GM10248 (cell line): ENCODE measurements around the gene CHRD.

Experiments
- CTCF ChIA-PET: fragments of 300-600 bp; sonication (Branson Sonifier 250); formaldehyde crosslinking; extraction: SDS; loops from one replicate; lab custom pipeline; 2021; ENCODE audit warnings: antibody characterized with exemption; lab: Yijun Ruan, JAX
- POLR2A ChIA-PET: fragments of 350-650 bp; sonication (Branson Sonifier 250); formaldehyde crosslinking; extraction: SDS; loops from one replicate; lab custom pipeline; 2020; ENCODE audit warnings: antibody characterized with exemption; lab: Yijun Ruan, JAX
- DNase-seq: peaks from one replicate; pipeline ENCODE4 v3.0.0; 2012; ENCODE audit errors: extremely low spot score
- CTCF ChIP-seq: IDR thresholded peaks from 2 replicates; pipeline ENCODE4 v1.5.1; 2012; ENCODE audit warnings: mild to moderate bottlenecking, low read depth; ENCODE audit errors: extremely low read depth, missing control alignments, control extremely low read depth

The CHRD gene

GRCh38 chr3:184389384-184389783 lies 9.5 kb downstream of the CHRD start:
- no peak for TF ChIP-seq CTCF
- ChIA-PET CTCF (interaction anchor here (1.4 kb wide), 1 partner anchor 34 kb away, joined by 5 read pairs; no protein-coding TSS in a partner anchor), POLR2A (no interaction called here)
- no peak for DNase-seq

- CTCF ChIA-PET = interaction anchor here (0.9 to 1.7 kb wide), 5 partner anchors 19 to 34 kb away, joined by 3 to 5 read pairs (median 3); no protein-coding TSS in a partner anchor
- DNase-seq = no peak
- POLR2A ChIA-PET = no interaction called here
- no peak for TF ChIP-seq CTCF
Measured at GRCh38 chr3:184389935-184390528, 10.2 kb downstream of the CHRD start.

GRCh38 chr3:184391266-184391665 lies 11.4 kb downstream of the CHRD start:
- no peak for TF ChIP-seq CTCF
- POLR2A ChIA-PET = no interaction called here
- no peak for DNase-seq
- CTCF ChIA-PET = interaction anchor here (0.9 to 1.7 kb wide), 3 partner anchors 20 to 29 kb away, joined by 3 read pairs; no protein-coding TSS in a partner anchor

GRCh38 chr3:184395320-184395660 lies 15.4 kb downstream of the CHRD start:
- CTCF ChIA-PET = no interaction called here
- no peak for DNase-seq
- POLR2A ChIA-PET = no interaction called here
- no peak for TF ChIP-seq CTCF

GRCh38 chr3:184399410-184399809 lies 19.6 kb downstream of the CHRD start:
- ChIA-PET POLR2A (no interaction called here), CTCF (no interaction called here)
- no peak for DNase-seq
- no peak for TF ChIP-seq CTCF

- no peak for TF ChIP-seq CTCF
- POLR2A ChIA-PET = no interaction called here
- CTCF ChIA-PET = no interaction called here
- no peak for DNase-seq
Measured at GRCh38 chr3:184405075-184406030, 25.5 kb downstream of the CHRD start.
